GM21786 (cell line): ENCODE data around the gene MPP2.
"Not testable (repeated sequence)": the region's sequence is repeated elsewhere in the genome, so short reads cannot be mapped to it uniquely, and the experiment has no call there.

Experiments
- ATAC-seq: cut with Tn5 transposase; IDR thresholded peaks from one replicate; pipeline ENCODE4 v1.9.1; 2021; ENCODE audit not compliant: unreplicated experiment

The MPP2 gene

GRCh38 chr17:43877451-43878155, 29.7 kb downstream of the MPP2 start:
- no peak for ATAC-seq

GRCh38 chr17:43877031-43877430, 30.3 kb downstream of the MPP2 start:
- ATAC-seq = no peak

DNA sequence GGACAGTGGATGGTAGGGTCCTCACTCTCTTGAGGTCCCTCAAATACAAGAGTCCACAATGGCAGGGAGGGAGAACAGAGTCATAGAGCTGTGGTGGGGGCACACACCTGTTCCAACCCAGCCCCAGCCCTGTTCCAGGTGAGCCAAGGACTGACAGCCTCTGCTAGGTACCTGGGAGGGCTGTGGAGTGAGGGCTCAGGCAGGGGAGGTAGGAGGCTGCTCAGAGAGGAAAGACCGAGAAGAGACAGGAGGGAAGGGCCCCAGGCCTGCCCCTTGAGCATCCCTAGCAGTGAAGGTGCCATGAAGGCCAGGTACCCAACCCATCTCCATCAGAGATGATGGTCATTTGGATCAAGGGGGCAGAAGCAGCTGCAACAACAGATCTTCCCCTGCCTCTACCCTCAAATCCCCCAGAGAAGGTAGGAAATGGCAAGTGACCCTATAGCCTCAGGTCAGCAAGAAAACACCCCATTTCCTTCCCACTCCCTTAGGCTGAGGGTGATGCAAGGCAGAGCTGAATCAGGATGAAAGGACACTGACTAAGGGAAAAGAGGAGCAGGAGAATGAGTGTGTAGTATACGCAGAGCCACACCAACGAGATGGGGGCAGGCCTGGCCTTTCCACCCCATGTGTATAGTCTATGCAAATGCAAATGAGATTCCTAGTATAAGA, 31.7 kb downstream of the MPP2 start:
- no peak for ATAC-seq

DNA sequence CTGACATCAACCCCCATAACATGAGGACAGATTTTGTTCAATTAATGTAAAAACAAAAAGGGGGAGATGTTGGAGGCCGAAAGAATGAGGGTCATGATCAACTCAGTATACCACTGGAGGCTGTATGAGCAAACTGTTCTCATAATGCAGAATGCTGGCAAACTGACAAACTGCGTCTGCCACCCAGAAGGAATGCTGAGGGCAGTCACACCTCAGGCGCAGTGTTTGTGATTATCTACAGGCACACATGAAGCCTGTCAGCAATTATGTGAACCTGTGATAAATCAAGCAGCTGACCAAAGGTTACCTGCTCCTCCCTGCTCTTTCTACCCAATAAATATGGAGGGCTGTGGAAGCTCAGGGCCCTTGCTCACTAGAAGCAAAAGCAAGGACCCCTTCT, 33.0 kb downstream of the MPP2 start:
- no peak for ATAC-seq

DNA sequence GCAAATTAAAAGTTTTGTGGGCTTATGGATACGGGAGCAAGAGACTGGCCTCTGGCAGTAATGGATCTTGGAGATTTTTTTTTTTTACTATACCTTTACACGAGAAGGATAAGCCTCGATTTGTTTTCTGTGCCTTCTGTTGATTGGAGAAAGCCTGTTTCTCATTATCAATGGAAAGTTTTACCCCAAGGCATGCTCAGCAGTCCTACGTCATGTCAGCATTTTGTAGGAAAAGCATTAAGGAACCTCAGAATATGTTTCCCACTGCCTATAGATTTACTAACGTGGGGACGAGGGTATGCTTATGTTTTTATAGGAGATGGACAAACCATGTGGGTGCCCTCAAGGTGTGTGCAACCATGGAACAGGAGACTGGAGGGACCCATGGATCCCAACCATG, 33.5 kb downstream of the MPP2 start:
- no peak for ATAC-seq

DNA sequence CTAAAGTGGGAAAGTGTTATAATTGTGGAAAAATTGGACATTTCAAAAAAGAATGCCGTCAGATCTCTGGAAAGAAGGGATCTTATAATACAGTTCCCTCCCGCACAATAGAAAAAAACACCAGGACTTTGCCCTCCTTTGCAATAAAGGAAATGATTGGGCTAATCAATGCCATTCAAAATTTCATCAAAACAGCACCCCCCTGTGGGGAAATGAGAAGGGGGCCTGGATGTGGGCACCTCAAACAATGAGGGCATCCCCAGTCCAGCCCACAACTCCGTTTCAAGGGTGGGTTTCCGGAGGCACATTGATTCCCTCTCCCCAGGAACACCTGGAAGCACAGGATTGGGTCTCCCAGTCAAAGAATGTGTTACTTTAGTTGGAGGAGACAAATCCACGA, 34.2 kb downstream of the MPP2 start:
- ATAC-seq = no peak

DNA sequence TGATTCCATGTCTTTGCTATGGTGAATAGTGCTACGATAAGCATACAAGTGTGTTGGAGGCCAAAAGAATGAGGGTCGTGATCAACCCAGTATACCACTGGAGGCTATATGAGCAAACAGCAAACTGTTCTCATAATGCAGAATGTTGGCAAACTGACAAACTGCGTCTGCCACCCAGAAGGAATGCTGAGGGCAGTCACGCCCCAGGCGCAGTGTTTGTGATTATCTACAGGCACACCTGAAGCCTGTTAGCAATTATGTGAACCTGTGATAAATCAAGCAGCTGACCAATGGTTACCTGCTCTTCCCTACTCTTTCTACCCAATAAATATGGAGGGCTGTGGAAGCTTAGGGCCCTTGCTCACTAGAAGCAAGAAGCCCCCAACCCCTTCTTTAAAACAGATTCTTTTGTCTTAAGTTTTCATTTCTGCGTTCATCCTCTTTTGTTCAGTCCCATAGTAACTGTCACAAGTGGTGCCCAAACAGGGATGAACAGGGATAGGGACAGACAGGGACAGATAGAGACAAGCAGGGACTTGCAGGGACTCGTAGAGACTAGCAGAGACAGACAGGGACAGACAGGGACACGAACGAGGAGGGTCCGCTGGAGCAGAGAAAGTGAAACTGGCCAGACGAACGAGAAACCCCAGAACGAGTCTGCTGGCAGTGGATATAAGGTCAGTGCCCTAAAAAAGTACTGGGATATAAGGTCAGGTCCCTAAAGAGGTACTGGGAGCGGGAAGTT, 35.2 kb downstream of the MPP2 start:
- no peak for ATAC-seq

DNA sequence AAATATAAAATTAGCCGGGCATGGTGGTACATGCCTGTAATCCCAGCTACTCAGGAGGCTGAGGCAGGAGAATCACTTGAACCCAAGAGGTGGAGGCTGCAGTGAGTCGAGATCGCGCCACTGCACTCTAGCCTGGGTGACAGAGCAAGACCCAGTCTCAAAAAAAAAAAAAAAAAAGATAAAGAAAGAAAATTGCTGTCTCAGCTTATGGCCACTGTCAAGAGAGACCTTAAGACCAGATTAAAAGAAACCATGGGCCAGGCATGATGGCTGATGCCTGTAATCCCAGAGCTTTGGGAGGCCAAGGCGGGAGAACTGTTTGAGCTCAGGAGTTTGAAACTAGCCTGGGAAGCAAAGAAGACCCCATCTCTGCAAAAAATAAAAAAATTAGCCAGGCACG, 38.3 kb downstream of the MPP2 start:
- ATAC-seq = not testable (repeated sequence)

DNA sequence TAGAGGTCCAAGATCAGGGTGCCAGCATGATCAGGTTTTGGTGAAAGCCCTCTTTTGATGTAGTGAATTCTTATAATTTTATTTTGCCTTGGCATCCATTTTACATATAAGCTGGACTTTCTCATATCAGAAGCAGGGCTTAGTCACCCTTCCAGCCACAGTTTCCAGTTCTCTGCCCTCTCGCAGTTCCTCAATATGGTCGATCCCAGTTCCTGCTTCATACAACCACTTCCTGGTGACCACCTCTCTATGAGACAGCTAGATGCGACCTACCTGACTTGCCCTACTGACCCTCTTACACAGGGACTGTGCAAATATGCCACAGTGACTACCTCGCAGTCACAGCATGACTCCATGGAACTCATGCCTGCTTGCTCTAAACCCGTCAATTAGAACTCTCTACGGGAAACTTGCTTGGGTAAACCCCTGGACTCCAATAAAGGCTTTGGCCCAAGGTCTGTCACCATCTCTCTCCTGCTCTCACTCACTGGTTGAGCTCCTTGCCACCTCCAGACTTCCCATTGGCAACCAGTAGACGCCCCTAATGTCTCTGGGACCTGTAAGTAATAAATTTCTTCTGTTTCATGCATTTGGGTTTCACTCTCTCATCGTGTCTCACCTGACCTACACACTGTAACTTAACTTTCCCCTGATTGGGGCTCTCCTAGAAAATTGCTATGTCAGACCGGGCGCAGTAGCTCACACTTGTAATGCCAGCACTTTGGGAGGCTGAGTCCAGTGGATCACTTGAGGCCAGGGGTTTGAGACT, 38.9 kb downstream of the MPP2 start:
- ATAC-seq = no peak

- no peak for ATAC-seq
Measured at GRCh38 chr17:43864161-43864984, 43.0 kb downstream of the MPP2 start.

DNA sequence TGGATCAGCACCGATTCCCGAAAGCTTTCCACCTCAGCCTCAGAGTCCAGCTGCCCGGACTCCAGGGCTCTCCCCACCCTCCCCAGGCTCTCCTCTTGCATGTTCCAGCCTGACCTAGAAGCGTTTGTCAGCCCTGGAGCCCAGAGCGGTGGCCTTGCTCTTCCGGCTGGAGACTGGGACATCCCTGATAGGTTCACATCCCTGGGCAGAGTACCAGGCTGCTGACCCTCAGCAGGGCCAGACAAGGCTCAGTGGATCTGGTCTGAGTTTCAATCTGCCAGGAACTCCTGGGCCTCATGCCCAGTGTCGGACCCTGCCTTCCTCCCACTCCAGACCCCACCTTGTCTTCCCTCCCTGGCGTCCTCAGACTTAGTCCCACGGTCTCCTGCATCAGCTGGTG, 45.4 kb downstream of the MPP2 start:
- ATAC-seq = no peak

DNA sequence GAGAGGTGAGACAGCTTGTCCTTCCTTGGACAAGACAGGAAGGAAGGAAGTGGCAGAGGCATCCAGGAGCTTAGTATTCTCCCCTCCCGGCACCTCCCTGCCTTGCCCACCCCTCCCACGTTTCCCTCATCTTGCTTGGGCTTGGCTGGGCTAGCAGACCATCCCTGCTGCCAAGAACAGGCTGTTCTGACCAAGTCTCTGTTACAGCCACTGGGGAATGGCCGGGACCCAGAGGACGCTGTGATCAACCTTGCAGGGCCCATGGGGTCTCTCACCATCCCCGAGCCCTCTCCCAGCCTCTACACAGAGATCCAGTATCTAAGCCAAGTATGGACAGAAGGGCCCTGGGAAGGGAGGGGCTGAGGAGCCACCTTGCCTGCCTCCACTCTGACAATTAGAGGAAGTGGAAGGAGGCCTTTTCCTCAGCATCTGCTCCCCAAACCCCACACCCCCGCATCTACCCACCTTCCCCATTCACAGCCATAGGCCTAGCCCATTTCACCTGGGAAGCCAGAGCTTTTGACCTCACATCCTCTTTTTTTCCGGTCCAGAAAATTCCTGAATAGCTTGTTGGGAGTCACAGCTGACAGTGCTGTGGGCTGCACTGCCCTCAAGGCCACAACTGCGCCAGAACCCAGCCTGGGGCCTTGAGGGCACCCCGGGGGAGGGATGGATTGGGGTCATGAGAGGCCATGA, 46.3 kb downstream of the MPP2 start:
- no peak for ATAC-seq

GRCh38 chr17:43860077-43860725, 47.1 kb downstream of the MPP2 start:
- ATAC-seq = no peak

GRCh38 chr17:43857957-43858600, 49.3 kb downstream of the MPP2 start:
- ATAC-seq = no peak

DNA sequence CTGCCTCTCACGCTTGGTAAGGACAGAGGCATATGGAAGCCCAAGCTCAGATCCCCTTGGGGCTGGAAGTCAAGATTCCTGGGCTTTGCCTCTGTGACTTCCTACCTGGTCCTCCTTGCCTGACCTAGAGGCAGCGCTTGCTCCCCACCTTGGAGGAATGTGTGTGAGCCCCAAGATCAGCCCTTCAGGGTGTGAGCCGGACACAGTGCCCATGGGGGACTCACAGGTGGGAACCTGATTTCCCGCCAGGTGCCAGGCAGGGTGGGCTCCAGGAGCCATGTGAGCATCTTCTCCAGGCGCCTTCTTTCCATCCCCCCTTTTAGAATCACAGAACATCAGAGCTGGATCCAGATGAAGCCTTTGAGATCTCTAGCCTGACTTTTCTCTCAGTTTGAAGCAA, 50.2 kb downstream of the MPP2 start:
- ATAC-seq = no peak

- no peak for ATAC-seq
Measured at GRCh38 chr17:43856141-43856540, 51.2 kb downstream of the MPP2 start.

- no peak for ATAC-seq
Measured at GRCh38 chr17:43855061-43855460, 52.3 kb downstream of the MPP2 start.

DNA sequence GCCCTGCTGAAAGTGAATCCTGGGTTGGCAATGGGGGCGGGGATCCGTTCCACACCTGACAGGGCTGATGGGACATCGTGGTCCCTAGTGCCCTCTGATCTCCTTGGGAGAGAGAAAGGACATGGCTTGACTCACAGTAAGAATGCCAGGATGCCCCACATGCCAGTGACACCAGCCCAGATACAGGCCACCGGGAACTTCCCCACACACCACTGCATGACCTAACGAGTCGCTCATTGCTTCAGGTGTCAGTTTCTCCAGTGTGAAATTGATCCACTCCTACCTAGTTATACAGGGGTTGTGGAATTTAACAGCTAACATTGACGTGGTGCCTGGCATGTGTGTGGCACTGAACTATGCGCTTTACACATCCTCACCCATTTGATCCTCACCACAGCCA, 52.8 kb downstream of the MPP2 start:
- no peak for ATAC-seq

DNA sequence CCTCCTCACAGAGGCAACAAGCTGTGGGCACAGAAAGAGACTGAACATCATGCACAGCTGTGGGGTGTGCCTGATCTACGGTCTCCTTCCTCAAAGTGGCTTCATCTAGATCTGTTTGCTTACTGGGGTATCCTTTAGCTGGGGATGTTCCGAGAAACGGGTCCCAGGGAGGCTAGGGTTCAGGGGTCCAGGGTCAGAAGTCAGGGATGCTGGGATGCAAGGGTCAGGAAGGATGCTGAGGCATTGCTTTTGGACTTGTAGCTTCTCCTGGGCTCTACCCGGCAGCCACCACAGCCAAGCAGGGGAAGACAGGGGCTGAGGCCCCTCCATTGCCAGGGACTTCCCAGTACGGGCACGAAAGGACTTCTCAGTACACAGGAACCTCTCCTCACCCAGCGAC, 53.8 kb downstream of the MPP2 start:
- no peak for ATAC-seq
